Measurements from ENCODE around the gene PLCH2. TPM values are rescaled to one million over a fixed set of nuclear protein-coding genes. Genes with fewer than 3 reads are reported as not detected.

Gene PLCH2
- total RNA-seq, 4 donors from 2014 or later, result 0.29 to 2.2 (median 0.76) TPM

GRCh38 chr1:2428490-2428889, 47.6 kb upstream of the PLCH2 start:
- Histone ChIP-seq H3K4me3 (replicated peaks in 1 of 3) (no peak overlapping the region), H3K36me3 (no peaks in the 10 kb centered on the region), H3K4me1 (peaks cover 0 to 10% of the 10 kb centered on the region in 2 donors), H3K27me3 (no peaks in the 10 kb centered on the region), H3K9me3 (no peaks in the 10 kb centered on the region), H3K27ac (no peak overlapping the region)
- TF ChIP-seq CTCF (IDR thresholded peaks at IDR 0.05) (no peak), POLR2A (IDR thresholded peaks at IDR 0.05) (no peak)
- no peak for DNase-seq
- 88 to 91% methylated on average over 12 to 21 of the region's 28 CpGs for WGBS, 2 donors
- intact Hi-C loops (cut with DNase I), result loop anchor here (10.0 kb wide), 1 partner anchor 366 kb away; no protein-coding TSS in a partner anchor

GRCh38 chr1:2429780-2430591, 46.1 kb upstream of the PLCH2 start:
- H3K27me3 ChIP-seq, result no peaks in the 10 kb centered on the region
- 83 to 90% methylated on average over 9 to 20 of the region's 20 CpGs for WGBS, 2 donors
- H3K27ac ChIP-seq, result no peak overlapping the region
- DNase-seq, result no peak
- peaks cover 0 to 10% of the 10 kb centered on the region in 2 donors for H3K4me1 ChIP-seq
- no peaks in the 10 kb centered on the region for H3K36me3 ChIP-seq
- H3K4me3 ChIP-seq (replicated peaks in 1 of 3), result no peak overlapping the region
- no peak for TF ChIP-seq POLR2A (IDR thresholded peaks at IDR 0.05)
- TF ChIP-seq CTCF (IDR thresholded peaks at IDR 0.05), result no peak
- H3K9me3 ChIP-seq, result no peaks in the 10 kb centered on the region
- intact Hi-C loops (cut with DNase I), result loop anchor here (10.0 kb wide), 1 partner anchor 365 kb away; no protein-coding TSS in a partner anchor

GRCh38 chr1:2430592-2430973, 45.5 kb upstream of the PLCH2 start:
- 70 to 94% methylated on average over 3 to 5 of the region's 10 CpGs for WGBS, 2 donors
- TF ChIP-seq POLR2A (IDR thresholded peaks at IDR 0.05) (no peak), CTCF (IDR thresholded peaks at IDR 0.05) (no peak)

GRCh38 chr1:2431103-2431502, 45.0 kb upstream of the PLCH2 start:
- Histone ChIP-seq H3K36me3 (no peaks in the 10 kb centered on the region), H3K27me3 (no peaks in the 10 kb centered on the region), H3K4me3 (replicated peaks in 1 of 3) (no peak overlapping the region), H3K4me1 (peaks cover 0 to 10% of the 10 kb centered on the region in 2 donors), H3K27ac (no peak overlapping the region), H3K9me3 (no peaks in the 10 kb centered on the region)
- WGBS, 2 donors, result 51 to 67% methylated on average over 4 to 5 of the region's 16 CpGs
- no peak for DNase-seq
- TF ChIP-seq POLR2A (IDR thresholded peaks at IDR 0.05) (no peak), CTCF (IDR thresholded peaks at IDR 0.05) (no peak)
- intact Hi-C loops (cut with DNase I), result no loop called here

More at GRCh38 chr1:2430592-2430973, 45.5 kb upstream of the PLCH2 start:
- Histone ChIP-seq H3K36me3 (no peaks in the 10 kb centered on the region), H3K27ac (no peak overlapping the region), H3K4me1 (peaks cover 0 to 10% of the 10 kb centered on the region in 2 donors), H3K4me3 (replicated peaks in 1 of 3) (no peak overlapping the region), H3K9me3 (no peaks in the 10 kb centered on the region), H3K27me3 (no peaks in the 10 kb centered on the region)
- DNase-seq, result no peak
- intact Hi-C loops (cut with DNase I), result no loop called here

- H3K27me3 ChIP-seq, result no peaks in the 10 kb centered on the region
- TF ChIP-seq POLR2A (IDR thresholded peaks at IDR 0.05), result no peak
- no peak for TF ChIP-seq CTCF (IDR thresholded peaks at IDR 0.05)
- H3K4me1 ChIP-seq, result peaks cover 0 to 10% of the 10 kb centered on the region in 2 donors
- no peaks in the 10 kb centered on the region for H3K9me3 ChIP-seq
- DNase-seq, result no peak
- no peak overlapping the region for H3K27ac ChIP-seq
- intact Hi-C loops (cut with DNase I), result no loop called here
- H3K4me3 ChIP-seq (replicated peaks in 1 of 3), result no peak overlapping the region
- H3K36me3 ChIP-seq, result no peaks in the 10 kb centered on the region
- 57 to 70% methylated on average over 4 to 7 of the region's 10 CpGs for WGBS, 2 donors
Measured at GRCh38 chr1:2431518-2431917, 44.6 kb upstream of the PLCH2 start.
